Ishikawa (cell line): ENCODE results near the gene KRT71.

Experiments used
- CEBPB ChIP-seq: IDR thresholded peaks from 2 replicates; pipeline ENCODE4 v1.6.1; 2012
- CREB1 ChIP-seq: IDR thresholded peaks from 2 replicates; pipeline ENCODE4 v1.6.1; 2012; ENCODE audit warnings: low read depth
- EGR1 ChIP-seq: IDR thresholded peaks from 2 replicates; pipeline ENCODE4 v1.6.1; 2012
- EP300 ChIP-seq: IDR thresholded peaks from 2 replicates; pipeline ENCODE4 v1.6.1; 2012; ENCODE audit warnings: borderline replicate concordance
- FOXM1 ChIP-seq: IDR thresholded peaks from 2 replicates; pipeline ENCODE4 v1.6.1; 2012; ENCODE audit warnings: low read depth, borderline replicate concordance
- NFIC ChIP-seq: IDR thresholded peaks from 2 replicates; pipeline ENCODE4 v1.6.1; 2012
- RAD21 ChIP-seq: IDR thresholded peaks from 2 replicates; pipeline ENCODE4 v1.6.1; 2012; ENCODE audit warnings: low read depth
- TAF1 ChIP-seq: IDR thresholded peaks from 2 replicates; pipeline ENCODE4 v1.6.1; 2012; ENCODE audit warnings: low read depth, mild to moderate bottlenecking
- TCF12 ChIP-seq: IDR thresholded peaks from 2 replicates; pipeline ENCODE4 v1.6.1; 2012; ENCODE audit warnings: low read depth
- TEAD4 ChIP-seq: IDR thresholded peaks from 2 replicates; pipeline ENCODE4 v1.6.1; 2012
- YY1 ChIP-seq: IDR thresholded peaks from 2 replicates; pipeline ENCODE4 v1.6.1; 2012; ENCODE audit warnings: low read depth
- ZBTB7A ChIP-seq: IDR thresholded peaks from 2 replicates; pipeline ENCODE4 v1.6.1; 2012; ENCODE audit warnings: low read depth
- TF ChIP-seq, protein P1 (sequence below): IDR thresholded peaks from 2 replicates; pipeline ENCODE4 v1.6.1; 2012
- TF ChIP-seq, protein P2 (sequence below): IDR thresholded peaks from 2 replicates; pipeline ENCODE4 v1.6.1; 2012; ENCODE audit warnings: low read depth, mild to moderate bottlenecking
- TF ChIP-seq, protein P3 (sequence below): IDR thresholded peaks from 2 replicates; pipeline ENCODE4 v1.6.1; 2012

KRT71 gene

DNA sequence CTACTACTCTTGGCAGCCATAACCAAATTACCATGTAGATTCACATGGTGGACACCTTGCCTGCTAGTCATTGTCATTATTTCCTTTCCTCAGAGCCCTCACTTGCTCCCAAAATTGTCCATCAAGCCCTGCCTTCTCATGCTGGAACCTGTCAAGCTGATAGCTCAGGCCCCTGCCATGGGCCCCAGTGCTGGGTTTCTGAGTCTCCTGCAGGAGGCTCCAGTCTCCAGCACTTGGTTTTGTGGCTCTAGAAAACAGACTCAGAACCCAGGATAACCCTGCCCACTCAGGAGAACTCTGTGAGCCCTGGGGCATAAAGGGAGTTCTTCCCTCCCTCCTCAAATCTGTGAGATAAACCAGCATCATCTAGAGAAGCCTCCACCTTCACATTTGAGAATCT lies 10.8 kb downstream of the KRT71 start:
- 0 out of 2 replicates have a peak, but pooled peaks have one; percentile 0 for TF ChIP-seq TCF12
- peak; percentile 43 for TF ChIP-seq RAD21
- TF ChIP-seq YY1, result no peak
- no peak for TF ChIP-seq NFIC

DNA sequence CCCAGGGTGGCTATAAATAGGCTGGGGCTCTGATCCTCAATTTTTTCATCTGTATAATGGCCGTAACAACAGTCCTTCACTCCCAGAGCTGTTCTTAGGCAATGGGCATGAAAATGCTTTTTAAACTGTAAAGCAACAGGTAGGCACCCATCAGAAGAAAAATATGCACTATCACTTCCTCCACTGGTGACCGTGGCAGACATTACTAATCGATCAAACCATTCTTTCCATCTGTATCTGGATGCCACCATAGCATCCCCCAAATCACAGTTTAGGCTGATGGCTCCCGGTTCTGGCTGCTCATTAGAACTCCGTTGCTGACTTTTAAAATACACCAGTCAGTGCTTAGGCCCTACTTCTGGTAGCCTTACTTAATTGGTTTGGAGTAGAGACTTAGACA lies 11.2 kb downstream of the KRT71 start:
- TF ChIP-seq TAF1 (no peak), TCF12 (0 out of 2 replicates have a peak, but pooled peaks have one; percentile 14), ZBTB7A (no peak), NFIC (no peak)
- TF ChIP-seq, protein P1, sequence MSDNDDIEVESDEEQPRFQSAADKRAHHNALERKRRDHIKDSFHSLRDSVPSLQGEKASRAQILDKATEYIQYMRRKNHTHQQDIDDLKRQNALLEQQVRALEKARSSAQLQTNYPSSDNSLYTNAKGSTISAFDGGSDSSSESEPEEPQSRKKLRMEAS, result no peak

DNA sequence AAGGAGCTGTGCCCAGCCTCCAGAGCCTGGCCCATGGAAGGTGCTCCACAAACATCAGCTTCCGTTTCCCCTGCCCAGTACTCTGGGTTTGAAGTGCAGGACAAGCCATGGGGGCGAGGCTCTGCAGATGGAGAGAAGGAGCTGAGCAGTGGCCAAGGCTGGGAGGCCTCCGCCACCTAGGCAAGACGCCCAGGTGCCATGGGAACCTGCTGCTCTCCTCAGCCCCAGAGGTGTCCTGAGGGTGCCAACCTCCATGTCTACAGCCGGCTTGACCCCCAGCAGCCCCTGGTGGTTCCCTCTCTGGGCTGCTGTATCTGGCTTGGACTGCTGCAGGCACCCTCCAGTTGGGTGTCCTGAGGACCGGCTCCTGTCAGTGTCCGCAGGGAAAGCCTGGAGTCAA lies 12.4 kb downstream of the KRT71 start:
- TF ChIP-seq NFIC (no peak), TAF1 (no peak), EGR1 (no peak), YY1 (no peak), CEBPB (no peak), TCF12 (no peak), ZBTB7A (no peak), EP300 (no peak), FOXM1 (no peak), TEAD4 (no peak), CREB1 (no peak), RAD21 (no peak)
- TF ChIP-seq, protein P1, result no peak
- TF ChIP-seq, protein P2, sequence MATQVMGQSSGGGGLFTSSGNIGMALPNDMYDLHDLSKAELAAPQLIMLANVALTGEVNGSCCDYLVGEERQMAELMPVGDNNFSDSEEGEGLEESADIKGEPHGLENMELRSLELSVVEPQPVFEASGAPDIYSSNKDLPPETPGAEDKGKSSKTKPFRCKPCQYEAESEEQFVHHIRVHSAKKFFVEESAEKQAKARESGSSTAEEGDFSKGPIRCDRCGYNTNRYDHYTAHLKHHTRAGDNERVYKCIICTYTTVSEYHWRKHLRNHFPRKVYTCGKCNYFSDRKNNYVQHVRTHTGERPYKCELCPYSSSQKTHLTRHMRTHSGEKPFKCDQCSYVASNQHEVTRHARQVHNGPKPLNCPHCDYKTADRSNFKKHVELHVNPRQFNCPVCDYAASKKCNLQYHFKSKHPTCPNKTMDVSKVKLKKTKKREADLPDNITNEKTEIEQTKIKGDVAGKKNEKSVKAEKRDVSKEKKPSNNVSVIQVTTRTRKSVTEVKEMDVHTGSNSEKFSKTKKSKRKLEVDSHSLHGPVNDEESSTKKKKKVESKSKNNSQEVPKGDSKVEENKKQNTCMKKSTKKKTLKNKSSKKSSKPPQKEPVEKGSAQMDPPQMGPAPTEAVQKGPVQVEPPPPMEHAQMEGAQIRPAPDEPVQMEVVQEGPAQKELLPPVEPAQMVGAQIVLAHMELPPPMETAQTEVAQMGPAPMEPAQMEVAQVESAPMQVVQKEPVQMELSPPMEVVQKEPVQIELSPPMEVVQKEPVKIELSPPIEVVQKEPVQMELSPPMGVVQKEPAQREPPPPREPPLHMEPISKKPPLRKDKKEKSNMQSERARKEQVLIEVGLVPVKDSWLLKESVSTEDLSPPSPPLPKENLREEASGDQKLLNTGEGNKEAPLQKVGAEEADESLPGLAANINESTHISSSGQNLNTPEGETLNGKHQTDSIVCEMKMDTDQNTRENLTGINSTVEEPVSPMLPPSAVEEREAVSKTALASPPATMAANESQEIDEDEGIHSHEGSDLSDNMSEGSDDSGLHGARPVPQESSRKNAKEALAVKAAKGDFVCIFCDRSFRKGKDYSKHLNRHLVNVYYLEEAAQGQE, result no peak
- TF ChIP-seq, protein P3, sequence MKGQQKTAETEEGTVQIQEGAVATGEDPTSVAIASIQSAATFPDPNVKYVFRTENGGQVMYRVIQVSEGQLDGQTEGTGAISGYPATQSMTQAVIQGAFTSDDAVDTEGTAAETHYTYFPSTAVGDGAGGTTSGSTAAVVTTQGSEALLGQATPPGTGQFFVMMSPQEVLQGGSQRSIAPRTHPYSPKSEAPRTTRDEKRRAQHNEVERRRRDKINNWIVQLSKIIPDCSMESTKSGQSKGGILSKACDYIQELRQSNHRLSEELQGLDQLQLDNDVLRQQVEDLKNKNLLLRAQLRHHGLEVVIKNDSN, result no peak

DNA sequence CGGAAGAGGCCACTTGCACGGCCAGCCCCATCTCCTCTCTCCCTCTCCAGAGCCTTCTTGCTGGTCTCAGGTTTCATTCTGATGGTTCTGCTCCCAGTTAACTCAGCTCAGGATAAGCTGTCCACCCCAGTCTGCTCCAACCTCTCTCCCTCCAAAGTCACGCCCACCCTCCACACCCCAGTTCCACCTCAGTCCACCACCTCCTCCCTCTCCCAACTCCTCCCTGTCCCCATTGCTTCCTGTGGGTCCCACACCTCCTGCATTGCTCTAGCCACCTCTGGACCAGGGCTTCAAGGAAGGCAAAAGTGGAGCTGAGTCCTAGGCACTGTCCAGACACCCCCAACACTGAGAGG lies 13.1 kb downstream of the KRT71 start:
- no peak for TF ChIP-seq YY1

DNA sequence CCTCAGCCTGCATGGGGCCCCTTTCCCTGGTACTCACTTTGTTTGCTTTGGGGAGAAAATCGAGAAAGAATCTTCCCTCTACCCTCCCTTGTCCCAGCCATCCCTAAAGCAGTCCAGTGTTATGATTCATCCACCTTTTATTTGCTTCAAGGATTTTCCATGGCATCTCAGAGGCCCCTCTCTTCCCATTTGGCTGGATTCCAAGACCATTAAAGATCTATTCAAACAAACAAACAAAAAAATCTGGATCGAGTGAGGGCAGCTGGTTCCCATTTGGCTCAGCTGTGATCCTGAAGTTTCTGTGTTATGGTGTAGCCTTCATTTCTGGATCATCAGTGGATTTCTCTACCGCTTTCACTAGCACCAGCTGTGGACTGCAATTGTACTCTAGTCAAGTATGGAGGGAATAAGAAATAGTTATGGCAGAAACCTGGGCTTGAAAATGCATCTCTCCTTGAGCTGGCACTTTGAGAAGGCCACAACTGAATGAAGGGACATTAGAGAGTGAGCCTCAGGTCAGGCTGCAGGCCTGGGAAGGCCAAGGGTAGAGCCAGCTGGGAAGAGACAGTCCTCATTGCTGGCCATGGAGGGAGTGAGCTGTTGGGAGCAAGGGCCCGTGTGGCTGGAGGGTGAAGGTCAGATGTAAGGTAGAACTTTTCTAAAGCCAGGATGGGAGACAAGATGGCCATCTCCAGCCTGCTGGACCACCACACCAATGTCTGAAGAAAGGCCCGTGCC lies 13.7 kb downstream of the KRT71 start:
- TF ChIP-seq EGR1 (no peak), TAF1 (no peak), RAD21 (no peak), NFIC (peak; percentile 95), TEAD4 (peak; percentile 23; the same call in 1 of the 2 replicates), ZBTB7A (no peak), TCF12 (peak; percentile 67), CEBPB (no peak), CREB1 (no peak), EP300 (peak; percentile 61; the same call in 1 of the 2 replicates), YY1 (no peak), FOXM1 (no peak)
- TF ChIP-seq, protein P3, result no peak
- TF ChIP-seq, protein P1, result no peak
- TF ChIP-seq, protein P2, result no peak

DNA sequence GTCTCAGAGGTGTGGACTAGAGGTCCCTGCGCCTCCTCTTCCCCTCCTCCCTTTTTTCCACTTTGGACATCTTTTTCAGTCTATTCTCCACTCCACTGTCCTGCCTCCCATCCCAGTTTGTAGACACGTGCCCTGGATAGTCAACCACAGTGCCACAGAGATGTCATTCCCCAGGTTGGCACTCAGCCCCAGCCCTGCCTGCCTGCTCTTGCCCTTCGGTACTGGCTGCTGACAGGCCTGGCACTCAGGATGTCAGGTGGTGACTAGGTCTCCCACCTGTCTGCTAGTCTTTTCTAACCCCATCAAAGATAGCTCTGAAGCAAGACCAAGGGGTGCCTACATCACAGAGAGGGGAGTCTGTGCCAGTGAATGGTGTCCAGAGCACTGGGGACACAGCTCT lies 15.8 kb downstream of the KRT71 start:
- TF ChIP-seq ZBTB7A (no peak), FOXM1 (no peak), YY1 (no peak), TCF12 (no peak), CEBPB (no peak), EP300 (no peak), RAD21 (no peak), CREB1 (no peak)
- TF ChIP-seq, protein P3, result no peak
